Endothelial cell of umbilical vein (primary cell): ENCODE data around the gene PID1. TPM values are rescaled to one million over a fixed set of nuclear protein-coding genes. Genes with fewer than 3 reads are reported as not detected.

Source experiments
- BruUV-seq: library from RNA; stranded (reverse); fragments of 400-500 nt; replicated peaks from 2 replicates; lab custom pipeline; 2021; lab: Mats Ljungman, UMichigan
- CTCF ChIA-PET: fragments of 300-600, 350-600 bp; sonication (Branson Sonifier 250); formaldehyde crosslinking; loops from one replicate; lab custom pipeline; 2021; ENCODE audit warnings: antibody characterized with exemption, inconsistent platforms; lab: Charles Lee
- POLR2A ChIA-PET: fragments of 300-600, 350-600 bp; sonication (Branson Sonifier 250); formaldehyde crosslinking; loops from one replicate; lab custom pipeline; 2021; ENCODE audit warnings: antibody characterized with exemption, inconsistent platforms; lab: Charles Lee
- DNase-seq: peaks from one replicate; pipeline ENCODE4 v3.0.0-alpha.2; 2011; ENCODE audit warnings: low read depth, low spot score
- FAIRE-seq: peaks from 2 replicates; lab custom pipeline; 2011; peaks lifted over from hg19 to GRCh38; lab: Jason Lieb, UNC
- H2AFZ ChIP-seq: 2 replicates; pipeline ENCODE4 v1.6.0; 2012; ENCODE audit warnings: low read depth, low read length, control low read depth, inconsistent platforms
- H3K27ac ChIP-seq: 2 replicates; pipeline ENCODE4 v1.5.1; 2011; ENCODE audit warnings: low read depth, mild to moderate bottlenecking, control low read depth, low read length, moderate library complexity; ENCODE audit not compliant: insufficient read depth
- H3K27me3 ChIP-seq, 2 experiments: 2 replicates each; pipeline versions ENCODE4 v1.6.0 to v1.6.1; 2011; ENCODE audit warnings: low read length in 2 of 2, mixed read lengths in 1 of 2; ENCODE audit not compliant: control insufficient read depth in 2 of 2, insufficient read depth in 2 of 2
- H3K36me3 ChIP-seq, 2 experiments: 2 replicates in 1 of 2; 3 replicates in 1 of 2; pipeline ENCODE4 v1.5.1; 2011; ENCODE audit warnings: low read length in 2 of 2, mild to moderate bottlenecking in 1 of 2, moderate library complexity in 1 of 2; ENCODE audit not compliant: control insufficient read depth in 2 of 2, insufficient read depth in 2 of 2; ENCODE audit errors: extremely low read depth in 1 of 2
- H3K4me1 ChIP-seq: 3 replicates; pipeline ENCODE4 v1.5.1; 2011; ENCODE audit warnings: mild to moderate bottlenecking, low read length; ENCODE audit not compliant: control insufficient read depth, insufficient read depth; ENCODE audit errors: extremely low read depth
- H3K4me2 ChIP-seq: 2 replicates; pipeline ENCODE4 v1.6.1; 2011; ENCODE audit warnings: low read length, control low read depth, mixed read lengths; ENCODE audit not compliant: insufficient read depth
- H3K4me3 ChIP-seq, 3 experiments: fragments of 200-600 bp in 1 of 3; sonication (generic), shearing (Covaris generic) in 1 of 3; replicated peaks in 1 of 3; 2 replicates each; pipeline ENCODE4 v1.5.1; 2011 to 2016; ENCODE audit warnings: control low read depth in 3 of 3, low read length in 3 of 3, mild to moderate bottlenecking in 2 of 3, inconsistent platforms in 1 of 3, low read depth in 1 of 3, moderate library complexity in 1 of 3; ENCODE audit not compliant: insufficient read depth in 1 of 3
- H3K79me2 ChIP-seq: 2 replicates; pipeline ENCODE4 v1.6.0; 2012; ENCODE audit warnings: low read length, inconsistent platforms; ENCODE audit not compliant: control insufficient read depth, insufficient read depth
- H3K9ac ChIP-seq: replicated peaks from 2 replicates; pipeline ENCODE3; 2011; ENCODE audit warnings: low read length, control low read depth; ENCODE audit not compliant: insufficient read depth; ENCODE audit errors: extremely low read depth
- H3K9me1 ChIP-seq: replicated peaks from 3 replicates; pipeline ENCODE4 v1.6.0; 2011; ENCODE audit warnings: mild to moderate bottlenecking, low read length; ENCODE audit not compliant: control insufficient read depth, insufficient read depth; ENCODE audit errors: extremely low read depth
- H3K9me3 ChIP-seq: replicated peaks from 2 replicates; pipeline ENCODE4 v1.5.1; 2012; ENCODE audit warnings: low read length, inconsistent platforms; ENCODE audit not compliant: control insufficient read depth, insufficient read depth
- H4K20me1 ChIP-seq: replicated peaks from 2 replicates; pipeline ENCODE3; 2011; ENCODE audit warnings: mild to moderate bottlenecking, low read length; ENCODE audit not compliant: control insufficient read depth, insufficient read depth; ENCODE audit errors: extremely low read depth
- CTCF ChIP-seq, 2 donors: IDR thresholded peaks; 1 replicate in 1 of 2; 2 replicates in 1 of 2; pipeline ENCODE4 v1.5.1; 2011; ENCODE audit warnings: low read length in 2 of 2, mild to moderate bottlenecking in 2 of 2, moderate library complexity in 2 of 2, control low read depth in 1 of 2, inconsistent platforms in 1 of 2, low read depth in 1 of 2; ENCODE audit not compliant: insufficient read depth in 1 of 2; ENCODE audit errors: extremely low read depth in 1 of 2
- EZH2 ChIP-seq: IDR thresholded peaks from 2 replicates; pipeline ENCODE4 v1.6.1; 2012; ENCODE audit warnings: borderline replicate concordance, low read depth, mild to moderate bottlenecking, moderate library complexity, low read length, inconsistent platforms; ENCODE audit not compliant: severe bottlenecking
- FOS ChIP-seq: IDR thresholded peaks from 2 replicates; pipeline ENCODE4 v1.6.1; 2011; ENCODE audit warnings: mild to moderate bottlenecking, low read length, moderate library complexity, borderline replicate concordance; ENCODE audit not compliant: insufficient read depth
- GATA2 ChIP-seq: IDR thresholded peaks from 2 replicates; pipeline ENCODE4 v1.7.0; 2011; ENCODE audit warnings: low read depth, mild to moderate bottlenecking, moderate library complexity, mixed read lengths, low read length; ENCODE audit not compliant: insufficient read length, insufficient read depth
- JUN ChIP-seq: IDR thresholded peaks from 2 replicates; pipeline ENCODE4 v1.6.1; 2011; ENCODE audit warnings: borderline replicate concordance, low read depth; ENCODE audit not compliant: insufficient read length, insufficient read depth
- MAX ChIP-seq: IDR thresholded peaks from 2 replicates; pipeline ENCODE4 v1.6.1; 2011; ENCODE audit not compliant: insufficient read depth, insufficient read length
- MYC ChIP-seq: IDR thresholded peaks from one replicate; pipeline ENCODE4 v1.6.1; 2011; ENCODE audit warnings: mild to moderate bottlenecking, low read depth, low read length
- POLR2A ChIP-seq: IDR thresholded peaks from 2 replicates; pipeline ENCODE4 v1.6.1; 2012; ENCODE audit warnings: low read depth, mild to moderate bottlenecking, control low read depth, low read length
- POLR2AphosphoS5 ChIP-seq: IDR thresholded peaks from 2 replicates; pipeline ENCODE4 v1.6.1; 2012; ENCODE audit warnings: low read depth, mild to moderate bottlenecking, control low read depth, low read length, moderate library complexity; ENCODE audit not compliant: insufficient read depth
- dilution Hi-C: fragments of 300-500 bp; cut with MboI; formaldehyde crosslinking; loops from one replicate; pipeline ENCODE4 v1.15.0; 2019; ENCODE audit warnings: low sequenced_read_pairs; ENCODE audit not compliant: extremely low pct_ligation_motif_present
- intact Hi-C: fragments of 100-400 bp; cut with micrococcal nuclease; formaldehyde crosslinking; loops from one replicate; pipeline ENCODE4 v1.10.0; 2022
- polyA plus RNA-seq, 4 experiments: library from polyadenylated mRNA; depleted of rRNA in 3 of 4; stranded (reverse) in 3 of 4; unstranded in 1 of 4; fragments of >200 nt; gene quantifications; 2 replicates each; pipeline versions ENCODE4 v1.2.1 to v1.2.3, GENCODE V29; 2011 to 2012; ENCODE audit warnings: missing spikeins in 1 of 4
- total RNA-seq: library from RNA; stranded (reverse); gene quantifications from 2 replicates; pipeline ENCODE4 v1.2.3, GENCODE V29; 2021

Gene PID1
- total and polyA plus RNA-seq, 2 donors (not counting 3 experiments of a cell fraction or from before 2014, with no cell fraction given): not detected

- TF ChIP-seq POLR2A: no peak
- TF ChIP-seq MYC: no peak
- no peak for TF ChIP-seq JUN
- no peak for TF ChIP-seq CTCF (IDR thresholded peaks at IDR 0.05; ENCODE audit: extremely low read depth in 1 of 2, insufficient read depth in 1 of 2, low read depth in 1 of 2, low read length in 2 of 2)
- no peak for TF ChIP-seq POLR2AphosphoS5
- no peak for TF ChIP-seq EZH2
- no peak for TF ChIP-seq GATA2
- no peak for TF ChIP-seq MAX
- no peak for TF ChIP-seq FOS
- FAIRE-seq: no peak
- Histone ChIP-seq H3K4me3 (no peak overlapping the region), H2AFZ (no peak overlapping the region), H3K9me1 (no peaks in the 10 kb centered on the region), H3K4me1 (no peaks in the 10 kb centered on the region), H3K27ac (no peak overlapping the region), H3K4me2 (no peak overlapping the region), H3K27me3 (no peaks in the 10 kb centered on the region), H3K9me3 (peaks cover 5% of the 10 kb centered on the region), H3K36me3 (no peaks in the 10 kb centered on the region), H3K79me2 (no peaks in the 10 kb centered on the region), H4K20me1 (no peaks in the 10 kb centered on the region), H3K9ac (no peak overlapping the region)
- no peak for DNase-seq
- intact Hi-C loops (no loop called here), dilution Hi-C loops (no loop called here)
- POLR2A ChIA-PET: no interaction called here
- no TSS peak for BruUV-seq
- CTCF ChIA-PET: no interaction called here
These were observed 48.5 kb upstream of the PID1 start for GRCh38 chr2:229319558-229319957.
